HUES64 (cell line): ENCODE measurements around the gene PRSS22. TPM values are rescaled to one million over a fixed set of nuclear protein-coding genes. Genes with fewer than 3 reads are reported as not detected.
"Not testable (repeated sequence)": the region's sequence is repeated elsewhere in the genome, so short reads cannot be mapped to it uniquely, and the experiment has no call there.

Experiments
- H3K27ac ChIP-seq: 2 replicates; pipeline ENCODE4 v1.7.0; 2013; ENCODE audit warnings: low read depth, low read length, inconsistent platforms
- H3K27me3 ChIP-seq: 2 replicates; pipeline ENCODE4 v1.6.1; 2013; ENCODE audit warnings: mild to moderate bottlenecking, low read length; ENCODE audit not compliant: insufficient read depth
- H3K36me3 ChIP-seq: 2 replicates; pipeline ENCODE4 v1.6.1; 2013; ENCODE audit warnings: mild to moderate bottlenecking, low read length; ENCODE audit not compliant: insufficient read depth
- H3K4me1 ChIP-seq: 2 replicates; pipeline ENCODE4 v1.6.1; 2013; ENCODE audit warnings: mild to moderate bottlenecking, low read length, moderate library complexity; ENCODE audit not compliant: insufficient read depth
- H3K4me3 ChIP-seq: 2 replicates; pipeline ENCODE4 v1.5.1; 2013; ENCODE audit warnings: mild to moderate bottlenecking, low read length, moderate library complexity
- H3K9ac ChIP-seq: 2 replicates; pipeline ENCODE4 v1.6.1; 2013; ENCODE audit warnings: mild to moderate bottlenecking, low read depth, low read length
- H3K9me3 ChIP-seq: 2 replicates; pipeline ENCODE4 v1.6.1; 2013; ENCODE audit warnings: low read depth, low read length; ENCODE audit not compliant: insufficient read depth
- WGBS: fragments of 150-250, 120-280 bp; methylation state at CpG from one replicate; pipeline ENCODE4 v1.1.7; 2013; ENCODE audit warnings: missing lambda C conversion rate; 5-methylcytosine and 5-hydroxymethylcytosine counted together
- polyA plus RNA-seq, 2 experiments: library from polyadenylated mRNA; stranded (reverse); fragments of 50-300 nt; gene quantifications; one replicate each; pipeline ENCODE4 v1.2.3, GENCODE V29; 2013

PRSS22 gene, protein sequence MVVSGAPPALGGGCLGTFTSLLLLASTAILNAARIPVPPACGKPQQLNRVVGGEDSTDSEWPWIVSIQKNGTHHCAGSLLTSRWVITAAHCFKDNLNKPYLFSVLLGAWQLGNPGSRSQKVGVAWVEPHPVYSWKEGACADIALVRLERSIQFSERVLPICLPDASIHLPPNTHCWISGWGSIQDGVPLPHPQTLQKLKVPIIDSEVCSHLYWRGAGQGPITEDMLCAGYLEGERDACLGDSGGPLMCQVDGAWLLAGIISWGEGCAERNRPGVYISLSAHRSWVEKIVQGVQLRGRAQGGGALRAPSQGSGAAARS
- polyA plus RNA-seq (2013, experiment 1 of 2), result 0.45 TPM
- polyA plus RNA-seq (2013, experiment 2 of 2), result 0.38 TPM

DNA sequence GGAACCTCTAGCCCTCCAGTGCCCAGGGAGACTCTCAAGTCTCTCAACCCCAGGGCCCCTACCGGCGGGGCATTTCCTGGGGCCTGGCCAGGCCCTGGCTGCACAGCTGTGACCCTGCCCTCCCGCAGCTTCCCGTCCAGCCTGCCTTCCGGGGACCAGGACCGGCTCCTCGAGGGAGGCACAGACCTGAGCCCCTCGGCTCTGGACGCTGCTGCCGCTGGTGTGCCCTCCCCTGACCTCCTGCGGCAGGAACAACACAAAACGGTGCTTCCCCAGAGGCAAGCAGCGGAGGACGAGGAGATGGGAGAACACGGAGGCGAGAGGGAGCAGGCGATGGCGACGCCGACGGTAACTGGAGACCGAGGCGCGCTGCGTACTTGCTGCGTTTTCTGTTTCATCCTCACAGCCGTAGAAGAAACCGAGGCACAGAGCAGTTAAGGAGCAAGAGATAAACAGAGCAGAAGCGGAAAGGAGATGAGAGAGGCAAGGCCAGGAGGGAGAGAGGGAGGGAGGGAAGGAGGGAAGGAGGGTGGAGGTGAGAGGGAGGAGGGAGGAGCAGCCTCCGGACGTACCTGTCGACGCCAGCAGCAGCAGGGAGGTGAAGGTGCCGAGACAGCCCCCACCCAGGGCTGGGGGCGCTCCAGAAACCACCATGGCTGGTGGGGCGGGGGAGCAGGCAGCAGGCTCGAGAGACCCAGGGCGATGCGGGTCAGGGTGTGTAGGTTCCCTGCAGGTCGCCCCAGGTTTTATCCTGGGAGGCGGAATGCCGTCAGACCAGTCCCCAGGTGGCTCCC, at the start of gene PRSS22:
TSS of gene PRSS22 (minus strand) at position 720 of the 794 bp plus-strand sequence. CDS start at position 654, 66 bp downstream.
- Histone ChIP-seq H3K4me1 (no peaks in the 10 kb centered on the region), H3K9me3 (peaks cover 16% of the 10 kb centered on the region)
- 8% methylated on average over 42 of the region's 42 CpGs for WGBS

GRCh38 chr16:2907084-2907753, 49.2 kb upstream of the PRSS22 start:
- not testable (repeated sequence) for H3K4me1 ChIP-seq, H3K27me3 ChIP-seq, H3K36me3 ChIP-seq, H3K9me3 ChIP-seq, H3K4me3 ChIP-seq, H3K9ac ChIP-seq, H3K27ac ChIP-seq
- 27% methylated on average over 13 of the region's 17 CpGs for WGBS

More for the DNA sequence above, at the start of gene PRSS22:
- H3K9ac ChIP-seq, result no peak within 1 kb of the TSS
- no peak within 1 kb of the TSS for H3K27ac ChIP-seq
- H3K36me3 ChIP-seq, result no peaks in the 10 kb centered on the region
- H3K27me3 ChIP-seq, result peaks cover 25% of the 10 kb centered on the region
- peak within 1 kb of the TSS; percentile 47 for H3K4me3 ChIP-seq

GRCh38 chr16:2905988-2906387, 48.0 kb upstream of the PRSS22 start:
- H3K9ac ChIP-seq, result no peak overlapping the region
- H3K27ac ChIP-seq, result no peak overlapping the region
- H3K9me3 ChIP-seq, result no peaks in the 10 kb centered on the region
- no peaks in the 10 kb centered on the region; the same call in 1 of the 2 replicates for H3K4me1 ChIP-seq
- no peaks in the 10 kb centered on the region for H3K36me3 ChIP-seq
- WGBS, result 35% methylated on average over 11 of the region's 12 CpGs
- H3K4me3 ChIP-seq, result no peak overlapping the region
- H3K27me3 ChIP-seq, result no peaks in the 10 kb centered on the region; the same call in 1 of the 2 replicates

GRCh38 chr16:2905241-2905987, 47.4 kb upstream of the PRSS22 start:
- H3K36me3 ChIP-seq, result no peaks in the 10 kb centered on the region
- H3K27ac ChIP-seq, result peak overlapping the region; percentile 84; the same call in 1 of the 2 replicates
- no peaks in the 10 kb centered on the region; the same call in 1 of the 2 replicates for H3K27me3 ChIP-seq
- peak overlapping the region; percentile 92 for H3K4me3 ChIP-seq
- H3K9ac ChIP-seq, result peak overlapping the region; percentile 86
- no peaks in the 10 kb centered on the region for H3K9me3 ChIP-seq
- WGBS, result under 1% methylated on average over 51 of the region's 51 CpGs
- H3K4me1 ChIP-seq, result no peaks in the 10 kb centered on the region; the same call in 1 of the 2 replicates

DNA sequence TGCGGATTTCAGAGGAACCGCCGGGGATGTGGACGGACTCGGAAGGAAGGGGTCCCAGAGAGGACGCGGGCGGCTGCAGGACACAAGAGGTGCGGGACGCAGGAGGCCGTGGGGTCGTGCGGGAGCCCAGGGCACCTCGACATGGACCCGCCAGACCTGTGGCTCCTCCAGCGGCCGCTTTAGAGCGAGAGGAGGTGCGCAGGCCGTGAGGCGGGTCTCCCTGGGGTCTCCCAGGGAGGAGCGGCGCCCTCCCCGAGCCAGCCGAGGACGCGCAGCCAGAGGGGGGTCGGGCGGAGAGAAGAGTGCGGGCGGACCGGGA, 46.9 kb upstream of the PRSS22 start:
- WGBS, result under 1% methylated on average over 32 of the region's 32 CpGs
- Histone ChIP-seq H3K27ac (peak overlapping the region; percentile 84; the same call in 1 of the 2 replicates), H3K27me3 (no peaks in the 10 kb centered on the region)

GRCh38 chr16:2904100-2904921, 46.3 kb upstream of the PRSS22 start:
- Histone ChIP-seq H3K4me1 (no peaks in the 10 kb centered on the region; the same call in 1 of the 2 replicates), H3K9ac (peak overlapping the region; percentile 86), H3K9me3 (no peaks in the 10 kb centered on the region), H3K27ac (peak overlapping the region; percentile 84; the same call in 1 of the 2 replicates), H3K27me3 (no peaks in the 10 kb centered on the region), H3K36me3 (no peaks in the 10 kb centered on the region), H3K4me3 (peak overlapping the region; percentile 92)
- 4% methylated on average over 62 of the region's 62 CpGs for WGBS

More for the DNA sequence above, 46.9 kb upstream of the PRSS22 start:
- H3K9me3 ChIP-seq, result no peaks in the 10 kb centered on the region
- H3K9ac ChIP-seq, result peak overlapping the region; percentile 86
- no peaks in the 10 kb centered on the region; the same call in 1 of the 2 replicates for H3K4me1 ChIP-seq
- no peaks in the 10 kb centered on the region for H3K36me3 ChIP-seq
- H3K4me3 ChIP-seq, result peak overlapping the region; percentile 92

GRCh38 chr16:2902337-2903130, 44.6 kb upstream of the PRSS22 start:
- Histone ChIP-seq H3K27ac (no peak overlapping the region), H3K9me3 (no peaks in the 10 kb centered on the region), H3K27me3 (no peaks in the 10 kb centered on the region), H3K4me3 (no peak overlapping the region), H3K36me3 (no peaks in the 10 kb centered on the region), H3K4me1 (no peaks in the 10 kb centered on the region; the same call in 1 of the 2 replicates), H3K9ac (no peak overlapping the region)
- WGBS, result 88% methylated on average over 8 of the region's 9 CpGs

- Histone ChIP-seq H3K4me1 (no peaks in the 10 kb centered on the region), H3K27ac (no peak overlapping the region), H3K36me3 (no peaks in the 10 kb centered on the region), H3K27me3 (no peaks in the 10 kb centered on the region), H3K4me3 (no peak overlapping the region), H3K9ac (no peak overlapping the region), H3K9me3 (no peaks in the 10 kb centered on the region)
- 92% methylated on average over 15 of the region's 15 CpGs for WGBS
Observed at GRCh38 chr16:2900526-2901075, 42.6 kb upstream of the PRSS22 start.

DNA sequence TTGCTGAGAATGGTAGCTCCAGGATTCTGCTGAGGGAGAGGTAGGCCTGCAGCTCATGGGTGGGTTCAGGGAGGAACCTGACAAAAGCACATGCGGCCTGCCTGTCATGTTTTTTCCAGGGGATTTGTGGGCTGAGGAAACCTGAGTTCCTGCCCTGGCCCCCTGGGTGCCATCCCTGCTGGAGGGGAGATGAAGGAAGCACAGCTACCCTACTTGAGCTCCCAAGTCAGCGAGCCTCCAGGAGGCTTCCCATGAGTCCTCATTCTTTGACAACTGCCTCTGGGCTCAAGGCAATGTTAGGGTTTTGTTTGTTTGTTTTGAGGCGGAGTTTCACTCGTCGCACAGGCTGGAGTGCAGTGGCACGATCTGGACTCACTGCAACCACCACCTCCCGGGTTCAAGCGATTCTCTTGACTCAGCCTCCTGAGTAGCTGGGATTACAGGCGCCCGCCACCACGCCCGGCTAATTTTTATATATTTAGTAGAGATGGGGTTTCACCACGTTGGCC, 41.6 kb upstream of the PRSS22 start:
- H3K36me3 ChIP-seq, result no peaks in the 10 kb centered on the region
- no peak overlapping the region for H3K9ac ChIP-seq
- no peaks in the 10 kb centered on the region for H3K27me3 ChIP-seq
- no peaks in the 10 kb centered on the region for H3K9me3 ChIP-seq
- WGBS, result 95% methylated on average over 13 of the region's 13 CpGs
- no peak overlapping the region for H3K4me3 ChIP-seq
- no peaks in the 10 kb centered on the region for H3K4me1 ChIP-seq
- H3K27ac ChIP-seq, result no peak overlapping the region
